ENCODE data around the gene GPX6.

- TF ChIP-seq CTCF (IDR thresholded peaks at IDR 0.05; ENCODE audit: insufficient read depth, low read length, poor library complexity, severe bottlenecking), result no peak
- no peak for TF ChIP-seq EZH2phosphoT487 (conservative IDR thresholded peaks at IDR 0.05; ENCODE audit: low read length)
Measured at GRCh38 chr6:28491984-28492317, 23.6 kb downstream of the GPX6 start.
